ENCODE measurements around the gene ZMIZ1. TPM values are rescaled to one million over a fixed set of nuclear protein-coding genes. Genes with fewer than 3 reads are reported as not detected.

Gene ZMIZ1
- total RNA-seq, 1 experiment from 2014 or later, result 28.4 TPM

- BruUV-seq (replicated peaks), result no TSS peak
- intact Hi-C loops (cut with micrococcal nuclease), result no loop called here
- no peak for ATAC-seq
- H3K27ac ChIP-seq (ENCODE audit: low read depth, low read length), result no peak overlapping the region
- no peaks in the 10 kb centered on the region for H4K20me1 ChIP-seq (ENCODE audit: insufficient read depth)
- CTCF ChIA-PET, result no interaction called here
- no peaks in the 10 kb centered on the region for H3K79me2 ChIP-seq (ENCODE audit: insufficient read depth, low read length)
- no peaks in the 10 kb centered on the region for H3K9me2 ChIP-seq (ENCODE audit: insufficient read depth)
- H3K4me3 ChIP-seq (replicated peaks in 1 of 2; ENCODE audit: low read depth in 1 of 2, low read length in 2 of 2), result no peak overlapping the region
- no peak for DNase-seq (ENCODE audit: low read depth, low spot score)
- H3K4me2 ChIP-seq (ENCODE audit: low read length), result no peak overlapping the region
- no peaks in the 10 kb centered on the region for H3K27me3 ChIP-seq (ENCODE audit: insufficient read depth, low read length)
- TF ChIP-seq EZH2phosphoT487 (IDR thresholded peaks at IDR 0.05; ENCODE audit: borderline replicate concordance) (no peak), YY1 (IDR thresholded peaks at IDR 0.05; ENCODE audit: extremely low read depth, insufficient replicate concordance, low read depth, low read length) (no peak), CTCF (IDR thresholded peaks at IDR 0.05 in 2 of 3, conservative IDR thresholded peaks at IDR 0.05 in 1 of 3; ENCODE audit: borderline replicate concordance in 1 of 3, insufficient read depth in 1 of 3, low read depth in 2 of 3, low read length in 2 of 3) (no peak)
- H3K9me3 ChIP-seq (ENCODE audit: control insufficient read depth in 1 of 2, insufficient read depth in 1 of 2, low read depth in 1 of 2, low read length in 2 of 2), result no peaks in the 10 kb centered on the region
- H2AFZ ChIP-seq (ENCODE audit: low read depth, low read length, poor library complexity, severe bottlenecking), result no peak overlapping the region
- H3K9ac ChIP-seq (ENCODE audit: low read length), result no peak overlapping the region
- H3K4me1 ChIP-seq (ENCODE audit: control insufficient read depth in 1 of 2, insufficient read depth in 2 of 2, low read length in 2 of 2), result peaks cover 31 to 35% of the 10 kb centered on the region in 2 experiments
- RAD21 ChIA-PET (ENCODE audit: low non-redundant PET in 1 of 2, low total read pairs in 2 of 2, uncharacterized antibody in 2 of 2, unreplicated experiment in 2 of 2), result no interaction called here
- no peaks in the 10 kb centered on the region; a peak in 1 of 4 replicates for H3K36me3 ChIP-seq (ENCODE audit: control insufficient read depth in 1 of 2, insufficient read depth in 2 of 2, low read length in 2 of 2)
- POLR2A ChIA-PET, result no interaction called here
Observed at GRCh38 chr10:79131836-79132631, 63.3 kb downstream of the ZMIZ1 start.

- BruUV-seq (replicated peaks), result no TSS peak
- H3K27ac ChIP-seq (ENCODE audit: low read depth, low read length), result no peak overlapping the region
- peaks cover 25 to 31% of the 10 kb centered on the region in 2 experiments for H3K4me1 ChIP-seq (ENCODE audit: control insufficient read depth in 1 of 2, insufficient read depth in 2 of 2, low read length in 2 of 2)
- CTCF ChIA-PET, result no interaction called here
- no peaks in the 10 kb centered on the region for H3K9me3 ChIP-seq (ENCODE audit: control insufficient read depth in 1 of 2, insufficient read depth in 1 of 2, low read depth in 1 of 2, low read length in 2 of 2)
- RAD21 ChIA-PET (ENCODE audit: low non-redundant PET in 1 of 2, low total read pairs in 2 of 2, uncharacterized antibody in 2 of 2, unreplicated experiment in 2 of 2), result no interaction called here
- intact Hi-C loops (cut with micrococcal nuclease), result no loop called here
- H3K9ac ChIP-seq (ENCODE audit: low read length), result no peak overlapping the region
- no peaks in the 10 kb centered on the region; a peak in 1 of 4 replicates for H3K36me3 ChIP-seq (ENCODE audit: control insufficient read depth in 1 of 2, insufficient read depth in 2 of 2, low read length in 2 of 2)
- POLR2A ChIA-PET, result no interaction called here
- H3K27me3 ChIP-seq (ENCODE audit: insufficient read depth, low read length), result no peaks in the 10 kb centered on the region
- no peaks in the 10 kb centered on the region for H3K79me2 ChIP-seq (ENCODE audit: insufficient read depth, low read length)
- no peaks in the 10 kb centered on the region for H3K9me2 ChIP-seq (ENCODE audit: insufficient read depth)
- no peak overlapping the region for H3K4me2 ChIP-seq (ENCODE audit: low read length)
- TF ChIP-seq POLR2AphosphoS5 (IDR thresholded peaks at IDR 0.05; ENCODE audit: low read depth, low read length) (no peak), SRF (IDR thresholded peaks at IDR 0.05; ENCODE audit: low read depth) (no peak), ELF1 (IDR thresholded peaks at IDR 0.05; ENCODE audit: borderline replicate concordance, low read depth) (no peak), ATF3 (IDR thresholded peaks at IDR 0.05) (no peak), YY1 (IDR thresholded peaks at IDR 0.05; ENCODE audit: extremely low read depth, insufficient replicate concordance, low read depth, low read length) (no peak), EZH2phosphoT487 (IDR thresholded peaks at IDR 0.05; ENCODE audit: borderline replicate concordance) (no peak), EZH2 (IDR thresholded peaks at IDR 0.05) (no peak), SP1 (IDR thresholded peaks at IDR 0.05; ENCODE audit: low read depth) (no peak), ZNF274 (IDR thresholded peaks at IDR 0.05; ENCODE audit: low read depth, low read length) (no peak), RAD21 (IDR thresholded peaks at IDR 0.05; ENCODE audit: low read depth) (no peak), FOSL1 (IDR thresholded peaks at IDR 0.05; ENCODE audit: low read depth) (no peak), MAX (IDR thresholded peaks at IDR 0.05) (no peak), TCF7L2 (IDR thresholded peaks at IDR 0.05; ENCODE audit: borderline replicate concordance, extremely low read depth, insufficient read depth, insufficient read length) (no peak), EGR1 (IDR thresholded peaks at IDR 0.05; ENCODE audit: low read depth) (no peak), CEBPB (IDR thresholded peaks at IDR 0.05; ENCODE audit: low read depth) (no peak)
- H2AFZ ChIP-seq (ENCODE audit: low read depth, low read length, poor library complexity, severe bottlenecking), result no peak overlapping the region
- DNase-seq (ENCODE audit: low read depth, low spot score) (no peak), ATAC-seq (no peak)
- no peak overlapping the region for H3K4me3 ChIP-seq (replicated peaks in 1 of 2; ENCODE audit: low read depth in 1 of 2, low read length in 2 of 2)
- no peaks in the 10 kb centered on the region for H4K20me1 ChIP-seq (ENCODE audit: insufficient read depth)
Observed at GRCh38 chr10:79132681-79133381, 64.1 kb downstream of the ZMIZ1 start.
